ENCODE measurements around the gene PGBD4.
"Not testable (repeated sequence)": the region's sequence is repeated elsewhere in the genome, so short reads cannot be mapped to it uniquely, and the experiment has no call there.

Gene PGBD4

GRCh38 chr15:34085746-34086145, 16.1 kb upstream of the PGBD4 start:
- H3K9me3 ChIP-seq (ENCODE audit: control insufficient read depth, insufficient read depth, low read length): no peaks in the 10 kb centered on the region
- no peak overlapping the region for H3K9ac ChIP-seq (ENCODE audit: low read depth, low read length)
- peaks cover 6% of the 10 kb centered on the region; the same call in 1 of the 2 replicates for H3K36me3 ChIP-seq (ENCODE audit: insufficient read depth, low read length)
- H3K4me1 ChIP-seq (ENCODE audit: insufficient read depth, low read length): no peaks in the 10 kb centered on the region

GRCh38 chr15:34099914-34100313, 2.0 kb upstream of the PGBD4 start:
- H3K36me3 ChIP-seq (ENCODE audit: insufficient read depth, low read length): no peaks in the 10 kb centered on the region; the same call in none of the 2 replicates
- no peak overlapping the region for H3K9ac ChIP-seq (ENCODE audit: low read depth, low read length)
- no peaks in the 10 kb centered on the region for H3K9me3 ChIP-seq (ENCODE audit: control insufficient read depth, insufficient read depth, low read length)
- H3K4me1 ChIP-seq (ENCODE audit: insufficient read depth, low read length): no peaks in the 10 kb centered on the region

GRCh38 chr15:34102175-34102925, 467 bp downstream of the PGBD4 start:
- H3K9me3 ChIP-seq (ENCODE audit: control insufficient read depth, insufficient read depth, low read length): no peaks in the 10 kb centered on the region

GRCh38 chr15:34106423-34106822, 4.5 kb downstream of the PGBD4 start:
- Histone ChIP-seq H3K4me1 (ENCODE audit: insufficient read depth, low read length) (peaks cover 4% of the 10 kb centered on the region), H3K9ac (ENCODE audit: low read depth, low read length) (no peak overlapping the region), H3K9me3 (ENCODE audit: control insufficient read depth, insufficient read depth, low read length) (no peaks in the 10 kb centered on the region), H3K36me3 (ENCODE audit: insufficient read depth, low read length) (no peaks in the 10 kb centered on the region; the same call in 1 of the 2 replicates)

More at GRCh38 chr15:34102175-34102925, 467 bp downstream of the PGBD4 start:
- no peaks in the 10 kb centered on the region for H3K4me1 ChIP-seq (ENCODE audit: insufficient read depth, low read length)
- peak overlapping the region; percentile 74 for H3K9ac ChIP-seq (ENCODE audit: low read depth, low read length)
- no peaks in the 10 kb centered on the region; the same call in none of the 2 replicates for H3K36me3 ChIP-seq (ENCODE audit: insufficient read depth, low read length)

GRCh38 chr15:34107315-34107714, 5.4 kb downstream of the PGBD4 start:
- Histone ChIP-seq H3K36me3 (ENCODE audit: insufficient read depth, low read length) (no peaks in the 10 kb centered on the region; the same call in 1 of the 2 replicates), H3K9me3 (ENCODE audit: control insufficient read depth, insufficient read depth, low read length) (no peaks in the 10 kb centered on the region), H3K4me1 (ENCODE audit: insufficient read depth, low read length) (peaks cover 6% of the 10 kb centered on the region), H3K9ac (ENCODE audit: low read depth, low read length) (no peak overlapping the region)

GRCh38 chr15:34109797-34110663, 8.1 kb downstream of the PGBD4 start:
- Histone ChIP-seq H3K36me3 (ENCODE audit: insufficient read depth, low read length) (no peaks in the 10 kb centered on the region), H3K4me1 (ENCODE audit: insufficient read depth, low read length) (peaks cover 6% of the 10 kb centered on the region), H3K9ac (ENCODE audit: low read depth, low read length) (no peak overlapping the region), H3K9me3 (ENCODE audit: control insufficient read depth, insufficient read depth, low read length) (no peaks in the 10 kb centered on the region)

GRCh38 chr15:34111488-34111887, 9.6 kb downstream of the PGBD4 start:
- peaks cover 6% of the 10 kb centered on the region for H3K4me1 ChIP-seq (ENCODE audit: insufficient read depth, low read length)
- no peak overlapping the region for H3K9ac ChIP-seq (ENCODE audit: low read depth, low read length)
- H3K9me3 ChIP-seq (ENCODE audit: control insufficient read depth, insufficient read depth, low read length): no peaks in the 10 kb centered on the region
- no peaks in the 10 kb centered on the region for H3K36me3 ChIP-seq (ENCODE audit: insufficient read depth, low read length)

GRCh38 chr15:34114215-34114614, 12.3 kb downstream of the PGBD4 start:
- Histone ChIP-seq H3K36me3 (ENCODE audit: insufficient read depth, low read length) (no peaks in the 10 kb centered on the region), H3K9ac (ENCODE audit: low read depth, low read length) (no peak overlapping the region), H3K4me1 (ENCODE audit: insufficient read depth, low read length) (peaks cover 6% of the 10 kb centered on the region), H3K9me3 (ENCODE audit: control insufficient read depth, insufficient read depth, low read length) (no peaks in the 10 kb centered on the region)

- Histone ChIP-seq H3K9ac (ENCODE audit: low read depth, low read length) (no peak overlapping the region), H3K4me1 (ENCODE audit: insufficient read depth, low read length) (peaks cover 5% of the 10 kb centered on the region), H3K9me3 (ENCODE audit: control insufficient read depth, insufficient read depth, low read length) (no peaks in the 10 kb centered on the region), H3K36me3 (ENCODE audit: insufficient read depth, low read length) (no peaks in the 10 kb centered on the region)
Measured at GRCh38 chr15:34114739-34115138, 12.9 kb downstream of the PGBD4 start.

GRCh38 chr15:34116620-34117019, 14.7 kb downstream of the PGBD4 start:
- no peaks in the 10 kb centered on the region for H3K36me3 ChIP-seq (ENCODE audit: insufficient read depth, low read length)
- no peaks in the 10 kb centered on the region for H3K4me1 ChIP-seq (ENCODE audit: insufficient read depth, low read length)
- H3K9ac ChIP-seq (ENCODE audit: low read depth, low read length): no peak overlapping the region
- H3K9me3 ChIP-seq (ENCODE audit: control insufficient read depth, insufficient read depth, low read length): no peaks in the 10 kb centered on the region

- no peak overlapping the region for H3K9ac ChIP-seq (ENCODE audit: low read depth, low read length)
Measured at GRCh38 chr15:34119291-34119690, 17.4 kb downstream of the PGBD4 start.

GRCh38 chr15:34120420-34120819, 18.5 kb downstream of the PGBD4 start:
- H3K4me1 ChIP-seq (ENCODE audit: insufficient read depth, low read length); H3K9me3 ChIP-seq (ENCODE audit: control insufficient read depth, insufficient read depth, low read length); H3K36me3 ChIP-seq (ENCODE audit: insufficient read depth, low read length); H3K9ac ChIP-seq (ENCODE audit: low read depth, low read length): not testable (repeated sequence)

More at GRCh38 chr15:34119291-34119690, 17.4 kb downstream of the PGBD4 start:
- Histone ChIP-seq H3K9me3 (ENCODE audit: control insufficient read depth, insufficient read depth, low read length) (no peaks in the 10 kb centered on the region), H3K4me1 (ENCODE audit: insufficient read depth, low read length) (no peaks in the 10 kb centered on the region), H3K36me3 (ENCODE audit: insufficient read depth, low read length) (no peaks in the 10 kb centered on the region)

GRCh38 chr15:34121786-34122185, 19.9 kb downstream of the PGBD4 start:
- H3K9ac ChIP-seq (ENCODE audit: low read depth, low read length): not testable (repeated sequence)

GRCh38 chr15:34122771-34123183, 20.9 kb downstream of the PGBD4 start:
- Histone ChIP-seq H3K9ac (ENCODE audit: low read depth, low read length) (no peak overlapping the region), H3K4me1 (ENCODE audit: insufficient read depth, low read length) (peaks cover 8% of the 10 kb centered on the region), H3K9me3 (ENCODE audit: control insufficient read depth, insufficient read depth, low read length) (no peaks in the 10 kb centered on the region), H3K36me3 (ENCODE audit: insufficient read depth, low read length) (no peaks in the 10 kb centered on the region)

More at GRCh38 chr15:34121786-34122185, 19.9 kb downstream of the PGBD4 start:
- not testable (repeated sequence) for H3K36me3 ChIP-seq (ENCODE audit: insufficient read depth, low read length); H3K4me1 ChIP-seq (ENCODE audit: insufficient read depth, low read length); H3K9me3 ChIP-seq (ENCODE audit: control insufficient read depth, insufficient read depth, low read length)

Measured in ES-I3 (cell line).